Ishikawa (cell line): ENCODE data around the gene REPS2.

Experiments used
- CEBPB ChIP-seq: IDR thresholded peaks from 2 replicates; pipeline ENCODE4 v1.6.1; 2012
- CREB1 ChIP-seq: IDR thresholded peaks from 2 replicates; pipeline ENCODE4 v1.6.1; 2012; ENCODE audit warnings: low read depth
- EGR1 ChIP-seq: IDR thresholded peaks from 2 replicates; pipeline ENCODE4 v1.6.1; 2012
- EP300 ChIP-seq: IDR thresholded peaks from 2 replicates; pipeline ENCODE4 v1.6.1; 2012; ENCODE audit warnings: borderline replicate concordance
- FOXM1 ChIP-seq: IDR thresholded peaks from 2 replicates; pipeline ENCODE4 v1.6.1; 2012; ENCODE audit warnings: low read depth, borderline replicate concordance
- MAX ChIP-seq: IDR thresholded peaks from 2 replicates; pipeline ENCODE4 v1.6.1; 2012
- NFIC ChIP-seq: IDR thresholded peaks from 2 replicates; pipeline ENCODE4 v1.6.1; 2012
- RAD21 ChIP-seq: IDR thresholded peaks from 2 replicates; pipeline ENCODE4 v1.6.1; 2012; ENCODE audit warnings: low read depth
- REST ChIP-seq: IDR thresholded peaks from 2 replicates; pipeline ENCODE4 v1.6.1; 2012; ENCODE audit warnings: low read depth, mild to moderate bottlenecking
- TAF1 ChIP-seq: IDR thresholded peaks from 2 replicates; pipeline ENCODE4 v1.6.1; 2012; ENCODE audit warnings: low read depth, mild to moderate bottlenecking
- TCF12 ChIP-seq: IDR thresholded peaks from 2 replicates; pipeline ENCODE4 v1.6.1; 2012; ENCODE audit warnings: low read depth
- TEAD4 ChIP-seq: IDR thresholded peaks from 2 replicates; pipeline ENCODE4 v1.6.1; 2012
- USF1 ChIP-seq: IDR thresholded peaks from 2 replicates; pipeline ENCODE4 v1.6.1; 2012
- YY1 ChIP-seq: IDR thresholded peaks from 2 replicates; pipeline ENCODE4 v1.6.1; 2012; ENCODE audit warnings: low read depth
- ZBTB7A ChIP-seq: IDR thresholded peaks from 2 replicates; pipeline ENCODE4 v1.6.1; 2012; ENCODE audit warnings: low read depth

The REPS2 gene

GRCh38 chrX:16992445-16992844 is 46.0 kb downstream of the REPS2 start:
- TF ChIP-seq CREB1 (no peak), MAX (no peak), REST (no peak), CEBPB (no peak), RAD21 (no peak), EGR1 (no peak), TEAD4 (no peak), TAF1 (no peak), USF1 (no peak), ZBTB7A (no peak), FOXM1 (no peak), TCF12 (no peak), EP300 (no peak)

GRCh38 chrX:16992951-16993350 is 46.5 kb downstream of the REPS2 start:
- TF ChIP-seq CEBPB, result no peak
- TF ChIP-seq TEAD4, result no peak
- no peak for TF ChIP-seq YY1
- no peak for TF ChIP-seq EGR1
- TF ChIP-seq EP300, result no peak
- TF ChIP-seq TAF1, result no peak
- no peak for TF ChIP-seq TCF12
- no peak for TF ChIP-seq MAX
- TF ChIP-seq NFIC, result no peak
- no peak for TF ChIP-seq RAD21
- TF ChIP-seq CREB1, result no peak

GRCh38 chrX:16993791-16994318 is 47.4 kb downstream of the REPS2 start:
- TF ChIP-seq FOXM1, result no peak
- no peak for TF ChIP-seq USF1
- TF ChIP-seq CEBPB, result no peak
- no peak for TF ChIP-seq EGR1
- no peak for TF ChIP-seq MAX
- no peak for TF ChIP-seq REST

- TF ChIP-seq TCF12 (no peak), EGR1 (no peak), NFIC (no peak), ZBTB7A (no peak), YY1 (no peak), EP300 (no peak), FOXM1 (no peak), TEAD4 (no peak), MAX (no peak), CEBPB (no peak)
Observed at GRCh38 chrX:16994736-16995135, 48.3 kb downstream of the REPS2 start.

GRCh38 chrX:16997313-16997712 is 50.9 kb downstream of the REPS2 start:
- TF ChIP-seq RAD21 (no peak), MAX (no peak), CEBPB (no peak), TAF1 (no peak), REST (no peak), EP300 (no peak), NFIC (no peak), TEAD4 (no peak), USF1 (no peak), FOXM1 (no peak), ZBTB7A (no peak), EGR1 (no peak)
